ENCODE results near the gene C1orf226. TPM values are rescaled to one million over a fixed set of nuclear protein-coding genes. Genes with fewer than 3 reads are reported as not detected.

The C1orf226 gene
- total and polyA plus RNA-seq, 9 of the 15 experiments (the other 6 are each of a cell fraction or from before 2014, with no cell fraction given) = 0.10 to 1.4 (median 0.47) TPM

- peak; percentile 87; the same call in 1 of the 2 replicates for TF ChIP-seq SMAD3 (CRISPR knock-in tag; conservative IDR thresholded peaks at IDR 0.05)
- no peak for TF ChIP-seq SMARCB1 (IDR thresholded peaks at IDR 0.05; ENCODE audit: insufficient read length, low read depth)
- no peak for TF ChIP-seq CREBBP (IDR thresholded peaks at IDR 0.05; ENCODE audit: low read depth, low read length)
- no peak for TF ChIP-seq ZNF143 (CRISPR knock-in tag; IDR thresholded peaks at IDR 0.05)
- TF ChIP-seq ZNF551 (CRISPR knock-in tag; IDR thresholded peaks at IDR 0.05) = no peak
- TF ChIP-seq HMG20B (CRISPR knock-in tag; IDR thresholded peaks at IDR 0.05) = no peak
- TF ChIP-seq IRF2 (CRISPR knock-in tag; IDR thresholded peaks at IDR 0.05) = no peak
- peak; percentile 62 for TF ChIP-seq KHSRP (IDR thresholded peaks at IDR 0.05)
- TF ChIP-seq ZNF79 (CRISPR knock-in tag; IDR thresholded peaks at IDR 0.05; ENCODE audit: low read depth) = no peak
- TF ChIP-seq ARNT (IDR thresholded peaks at IDR 0.05) = 0 out of 4 replicates have a peak, but pooled peaks of 1 of the 2 experiments have one; percentile 64
- TF ChIP-seq RCOR1 (IDR thresholded peaks at IDR 0.05; ENCODE audit: borderline replicate concordance in 1 of 2, low read depth in 2 of 2, low read length in 2 of 2) = peak; percentile 74 to 97; a peak in 3 of 4 replicates
- TF ChIP-seq MTF1 (CRISPR knock-in tag; IDR thresholded peaks at IDR 0.05; ENCODE audit: borderline replicate concordance) = no peak
- TF ChIP-seq, protein P1, sequence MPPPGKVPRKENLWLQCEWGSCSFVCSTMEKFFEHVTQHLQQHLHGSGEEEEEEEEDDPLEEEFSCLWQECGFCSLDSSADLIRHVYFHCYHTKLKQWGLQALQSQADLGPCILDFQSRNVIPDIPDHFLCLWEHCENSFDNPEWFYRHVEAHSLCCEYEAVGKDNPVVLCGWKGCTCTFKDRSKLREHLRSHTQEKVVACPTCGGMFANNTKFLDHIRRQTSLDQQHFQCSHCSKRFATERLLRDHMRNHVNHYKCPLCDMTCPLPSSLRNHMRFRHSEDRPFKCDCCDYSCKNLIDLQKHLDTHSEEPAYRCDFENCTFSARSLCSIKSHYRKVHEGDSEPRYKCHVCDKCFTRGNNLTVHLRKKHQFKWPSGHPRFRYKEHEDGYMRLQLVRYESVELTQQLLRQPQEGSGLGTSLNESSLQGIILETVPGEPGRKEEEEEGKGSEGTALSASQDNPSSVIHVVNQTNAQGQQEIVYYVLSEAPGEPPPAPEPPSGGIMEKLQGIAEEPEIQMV (tag; conservative IDR thresholded peaks at IDR 0.05; ENCODE audit: low read depth) = no peak
- TF ChIP-seq, protein P2, sequence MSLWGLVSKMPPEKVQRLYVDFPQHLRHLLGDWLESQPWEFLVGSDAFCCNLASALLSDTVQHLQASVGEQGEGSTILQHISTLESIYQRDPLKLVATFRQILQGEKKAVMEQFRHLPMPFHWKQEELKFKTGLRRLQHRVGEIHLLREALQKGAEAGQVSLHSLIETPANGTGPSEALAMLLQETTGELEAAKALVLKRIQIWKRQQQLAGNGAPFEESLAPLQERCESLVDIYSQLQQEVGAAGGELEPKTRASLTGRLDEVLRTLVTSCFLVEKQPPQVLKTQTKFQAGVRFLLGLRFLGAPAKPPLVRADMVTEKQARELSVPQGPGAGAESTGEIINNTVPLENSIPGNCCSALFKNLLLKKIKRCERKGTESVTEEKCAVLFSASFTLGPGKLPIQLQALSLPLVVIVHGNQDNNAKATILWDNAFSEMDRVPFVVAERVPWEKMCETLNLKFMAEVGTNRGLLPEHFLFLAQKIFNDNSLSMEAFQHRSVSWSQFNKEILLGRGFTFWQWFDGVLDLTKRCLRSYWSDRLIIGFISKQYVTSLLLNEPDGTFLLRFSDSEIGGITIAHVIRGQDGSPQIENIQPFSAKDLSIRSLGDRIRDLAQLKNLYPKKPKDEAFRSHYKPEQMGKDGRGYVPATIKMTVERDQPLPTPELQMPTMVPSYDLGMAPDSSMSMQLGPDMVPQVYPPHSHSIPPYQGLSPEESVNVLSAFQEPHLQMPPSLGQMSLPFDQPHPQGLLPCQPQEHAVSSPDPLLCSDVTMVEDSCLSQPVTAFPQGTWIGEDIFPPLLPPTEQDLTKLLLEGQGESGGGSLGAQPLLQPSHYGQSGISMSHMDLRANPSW (CRISPR knock-in tag; IDR thresholded peaks at IDR 0.05) = no peak
- peak; percentile 87; the same call in 1 of the 2 replicates for TF ChIP-seq MYNN (IDR thresholded peaks at IDR 0.05)
- TF ChIP-seq MYNN (CRISPR knock-in tag; IDR thresholded peaks at IDR 0.05) = no peak
- no peak for TF ChIP-seq RFX1 (IDR thresholded peaks at IDR 0.05)
- TF ChIP-seq ZFP30 (CRISPR knock-in tag; IDR thresholded peaks at IDR 0.05; ENCODE audit: borderline replicate concordance) = no peak
- no peak for TF ChIP-seq TARDBP (IDR thresholded peaks at IDR 0.05)
- TF ChIP-seq ZNF316 (IDR thresholded peaks at IDR 0.05) = no peak
- no peak for TF ChIP-seq PHF20 (IDR thresholded peaks at IDR 0.05; ENCODE audit: partially characterized antibody)
- TF ChIP-seq OTX1 (CRISPR knock-in tag; IDR thresholded peaks at IDR 0.05) = peak; percentile 71; the same call in 1 of the 2 replicates
- no peak for TF ChIP-seq SRSF7 (optimal IDR thresholded peaks at IDR 0.05; ENCODE audit: low read depth, low read length)
- TF ChIP-seq ZNF232 (CRISPR knock-in tag; IDR thresholded peaks at IDR 0.05) = no peak
- no peak for TF ChIP-seq LARP7 (IDR thresholded peaks at IDR 0.05)
- TF ChIP-seq, protein P3, sequence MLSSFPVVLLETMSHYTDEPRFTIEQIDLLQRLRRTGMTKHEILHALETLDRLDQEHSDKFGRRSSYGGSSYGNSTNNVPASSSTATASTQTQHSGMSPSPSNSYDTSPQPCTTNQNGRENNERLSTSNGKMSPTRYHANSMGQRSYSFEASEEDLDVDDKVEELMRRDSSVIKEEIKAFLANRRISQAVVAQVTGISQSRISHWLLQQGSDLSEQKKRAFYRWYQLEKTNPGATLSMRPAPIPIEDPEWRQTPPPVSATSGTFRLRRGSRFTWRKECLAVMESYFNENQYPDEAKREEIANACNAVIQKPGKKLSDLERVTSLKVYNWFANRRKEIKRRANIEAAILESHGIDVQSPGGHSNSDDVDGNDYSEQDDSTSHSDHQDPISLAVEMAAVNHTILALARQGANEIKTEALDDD (IDR thresholded peaks at IDR 0.05) = no peak
- no peak for TF ChIP-seq COPS2 (conservative IDR thresholded peaks at IDR 0.05)
Observed at GRCh38 chr1:162372159-162373071, 9.1 kb upstream of the C1orf226 start (continued).
